Cardiac muscle cell (in vitro differentiated cells and primary cell): ENCODE data around the gene ANKRD44. TPM values are rescaled to one million over a fixed set of nuclear protein-coding genes. Genes with fewer than 3 reads are reported as not detected.
A peak's percentile ranks its signal among the peaks of the same experiment; 100 is the strongest.

Source experiments
- DNase-seq, 2 donors: peaks; one replicate each; pipeline versions ENCODE4 v3.0.0 to v3.0.0-alpha.2; 2010 to 2017; ENCODE audit warnings: low read depth in 1 of 2, low spot score in 1 of 2
- H3K27ac ChIP-seq: fragments of 200-600 bp; sonication (generic); 2 replicates; pipeline ENCODE4 v1.5.1; 2016
- H3K27me3 ChIP-seq: fragments of 200-600 bp; sonication (generic); 2 replicates; pipeline ENCODE4 v1.6.0; 2016; ENCODE audit warnings: control low read depth
- H3K36me3 ChIP-seq: fragments of 200-600 bp; sonication (generic); 2 replicates; pipeline ENCODE4 v1.5.1; 2016; ENCODE audit warnings: control low read depth
- H3K4me1 ChIP-seq: fragments of 200-600 bp; sonication (generic); 2 replicates; pipeline ENCODE4 v1.8.1; 2017; ENCODE audit warnings: low read depth, mild to moderate bottlenecking, mixed run types
- H3K4me3 ChIP-seq: fragments of 200-600 bp; sonication (generic); 2 replicates; pipeline ENCODE4 v1.5.1; 2016; ENCODE audit warnings: mild to moderate bottlenecking
- H3K9me3 ChIP-seq: fragments of 200-600 bp; sonication (generic); 2 replicates; pipeline ENCODE4 v1.5.1; 2017; ENCODE audit warnings: low read depth, mild to moderate bottlenecking, control low read depth
- polyA plus RNA-seq: library from polyadenylated mRNA; unstranded; fragments of >200 nt; fragmentation: Nextera tagmentation; extraction: Ambion mirVana; gene quantifications from 2 replicates; pipeline ENCODE4 v1.2.1, GENCODE V29; 2016
- total RNA-seq: library from RNA; depleted of rRNA; stranded (reverse); fragments of >200 nt; gene quantifications from 2 replicates; pipeline ENCODE4 v1.2.3, GENCODE V29; 2016
- TF ChIP-seq, protein P1 (sequence below): IDR thresholded peaks from 2 replicates; pipeline ENCODE4 v1.5.1; 2012; ENCODE audit warnings: low read depth, mild to moderate bottlenecking, low read length

The ANKRD44 gene
- total and polyA plus RNA-seq, 2 experiments from 2014 or later, result 4.0 to 5.0 TPM

DNA sequence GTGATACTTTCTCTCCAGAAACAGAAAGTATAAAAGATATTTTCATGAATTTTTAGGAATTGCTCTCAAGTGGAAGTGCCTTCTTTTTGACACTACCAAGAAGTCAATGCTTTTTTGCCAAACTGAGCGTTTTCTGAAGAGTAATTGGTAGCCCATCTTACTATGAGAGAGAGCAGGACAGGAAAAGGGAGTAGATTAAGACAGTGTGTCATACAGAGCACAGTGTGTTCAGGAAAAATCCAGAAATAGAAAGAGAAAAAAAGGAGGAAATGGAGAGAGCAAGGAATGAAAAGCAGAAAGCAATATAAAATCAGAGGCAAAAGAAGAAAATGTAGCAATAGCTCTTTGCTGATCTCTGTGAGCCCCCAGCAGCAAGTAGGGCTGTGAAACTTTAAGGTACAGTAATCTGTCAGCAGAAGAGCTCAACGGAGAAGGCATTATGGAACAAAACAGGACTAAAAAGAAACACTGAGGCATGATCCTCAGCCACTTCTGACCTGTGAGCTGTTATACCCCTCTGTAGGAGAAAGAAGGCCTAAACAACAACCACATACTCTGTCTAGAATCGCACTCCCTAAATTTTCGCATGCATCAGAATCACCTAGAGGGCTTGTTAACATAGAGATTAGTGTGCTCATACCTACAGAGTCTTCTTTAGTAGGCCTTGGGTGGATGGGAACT is 369.0 kb downstream of the ANKRD44 start:
- peak in 1 of 2 donors; percentile 23 for DNase-seq
- Histone ChIP-seq H3K4me1 (no peaks in the 10 kb centered on the region), H3K4me3 (no peak overlapping the region), H3K36me3 (no peaks in the 10 kb centered on the region), H3K27me3 (no peaks in the 10 kb centered on the region), H3K27ac (peak overlapping the region; percentile 27), H3K9me3 (no peaks in the 10 kb centered on the region)
- TF ChIP-seq, protein P1, sequence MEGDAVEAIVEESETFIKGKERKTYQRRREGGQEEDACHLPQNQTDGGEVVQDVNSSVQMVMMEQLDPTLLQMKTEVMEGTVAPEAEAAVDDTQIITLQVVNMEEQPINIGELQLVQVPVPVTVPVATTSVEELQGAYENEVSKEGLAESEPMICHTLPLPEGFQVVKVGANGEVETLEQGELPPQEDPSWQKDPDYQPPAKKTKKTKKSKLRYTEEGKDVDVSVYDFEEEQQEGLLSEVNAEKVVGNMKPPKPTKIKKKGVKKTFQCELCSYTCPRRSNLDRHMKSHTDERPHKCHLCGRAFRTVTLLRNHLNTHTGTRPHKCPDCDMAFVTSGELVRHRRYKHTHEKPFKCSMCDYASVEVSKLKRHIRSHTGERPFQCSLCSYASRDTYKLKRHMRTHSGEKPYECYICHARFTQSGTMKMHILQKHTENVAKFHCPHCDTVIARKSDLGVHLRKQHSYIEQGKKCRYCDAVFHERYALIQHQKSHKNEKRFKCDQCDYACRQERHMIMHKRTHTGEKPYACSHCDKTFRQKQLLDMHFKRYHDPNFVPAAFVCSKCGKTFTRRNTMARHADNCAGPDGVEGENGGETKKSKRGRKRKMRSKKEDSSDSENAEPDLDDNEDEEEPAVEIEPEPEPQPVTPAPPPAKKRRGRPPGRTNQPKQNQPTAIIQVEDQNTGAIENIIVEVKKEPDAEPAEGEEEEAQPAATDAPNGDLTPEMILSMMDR, result no peak

DNA sequence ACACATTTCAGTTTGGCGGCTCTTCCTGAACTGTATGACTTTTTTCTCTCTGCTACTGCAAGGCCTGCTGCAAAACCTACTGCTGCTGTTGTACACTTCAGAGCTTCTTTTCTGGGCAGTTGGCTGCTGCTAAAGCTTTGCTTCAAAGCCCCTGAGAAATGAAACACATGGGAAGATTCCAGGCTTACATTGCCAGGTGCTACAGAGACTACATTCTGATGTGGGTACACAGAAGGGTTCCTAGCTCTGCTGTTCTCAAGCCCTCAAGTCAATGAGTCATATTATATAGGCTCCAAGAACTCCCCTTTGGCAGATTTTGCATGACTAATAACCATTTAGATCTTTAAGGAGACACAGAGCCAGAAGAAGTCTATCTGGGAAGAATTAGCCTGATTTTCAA is 371.2 kb downstream of the ANKRD44 start:
- DNase-seq, result peak in 1 of 2 donors; percentile 37
- H3K4me1 ChIP-seq, result no peaks in the 10 kb centered on the region
- no peaks in the 10 kb centered on the region for H3K36me3 ChIP-seq
- TF ChIP-seq, protein P1, result no peak
- no peaks in the 10 kb centered on the region for H3K9me3 ChIP-seq
- H3K27me3 ChIP-seq, result no peaks in the 10 kb centered on the region
- H3K27ac ChIP-seq, result no peak overlapping the region
- H3K4me3 ChIP-seq, result no peak overlapping the region

Other genes starting within 250 kb of the ANKRD44 start
- gene SF3B1, start 124.2 kb upstream of the ANKRD44 start, total RNA-seq, result 239 and 463 TPM in 2 replicates
- 218 and 276 TPM in 2 replicates for gene SF3B1, start 124.2 kb upstream of the ANKRD44 start, polyA plus RNA-seq
- 7.3 and 18.5 TPM in 2 replicates for gene COQ10B, start 142.8 kb upstream of the ANKRD44 start, total RNA-seq
- 24.5 and 24.9 TPM in 2 replicates for gene COQ10B, start 142.8 kb upstream of the ANKRD44 start, polyA plus RNA-seq
- 319 and 371 TPM in 2 replicates for gene HSPD1, start 189.1 kb upstream of the ANKRD44 start, total RNA-seq
- 484 and 551 TPM in 2 replicates for gene HSPD1, start 189.1 kb upstream of the ANKRD44 start, polyA plus RNA-seq
- gene HSPE1, start 189.6 kb upstream of the ANKRD44 start, total RNA-seq, result 175 and 369 TPM in 2 replicates
- gene HSPE1, start 189.6 kb upstream of the ANKRD44 start, polyA plus RNA-seq, result 481 and 620 TPM in 2 replicates
- gene MOB4, start 205.3 kb upstream of the ANKRD44 start, total RNA-seq, result 26.4 and 33.0 TPM in 2 replicates
- 96.4 and 115 TPM in 2 replicates for gene MOB4, start 205.3 kb upstream of the ANKRD44 start, polyA plus RNA-seq